Measurements from ENCODE around the gene RBBP4.
"Not testable (repeated sequence)": the region's sequence is repeated elsewhere in the genome, so short reads cannot be mapped to it uniquely, and the experiment has no call there.

RBBP4 gene

DNA sequence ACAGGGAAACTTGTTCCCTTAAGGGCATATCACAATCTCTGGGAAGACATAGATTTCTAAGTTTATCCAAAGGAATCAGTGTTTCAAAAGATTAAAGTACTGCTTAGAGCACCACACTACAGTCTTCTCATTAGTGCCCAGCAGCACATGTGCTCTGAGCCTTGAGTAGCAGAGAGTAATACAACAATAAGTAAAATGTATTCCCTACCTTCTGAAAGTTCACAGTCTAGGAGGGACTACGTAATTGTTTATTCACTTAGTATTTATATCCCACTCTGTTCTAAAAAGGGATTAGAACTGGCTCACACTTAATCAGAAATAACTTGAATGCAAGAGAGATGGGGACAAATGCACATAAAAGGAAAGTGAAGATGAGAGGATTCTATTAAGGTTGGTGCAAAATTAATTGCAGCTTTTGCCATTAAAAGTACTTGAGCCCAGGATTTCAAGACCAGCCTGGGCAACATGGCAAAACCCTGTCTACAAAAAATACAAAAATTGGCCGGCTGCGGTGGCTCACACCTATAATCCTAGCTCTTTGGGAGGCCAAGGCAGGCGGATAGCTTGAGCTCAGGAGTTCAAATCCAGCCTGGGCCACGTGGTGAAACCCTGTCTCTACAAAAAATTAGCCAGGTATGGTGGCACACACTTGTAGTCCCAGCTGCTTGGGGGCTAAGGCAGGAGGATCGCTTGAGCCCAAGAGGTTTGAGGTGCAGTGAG lies 42.6 kb downstream of the RBBP4 start:
- DNase-seq (ENCODE audit: low read depth, low spot score) = no peak

DNA sequence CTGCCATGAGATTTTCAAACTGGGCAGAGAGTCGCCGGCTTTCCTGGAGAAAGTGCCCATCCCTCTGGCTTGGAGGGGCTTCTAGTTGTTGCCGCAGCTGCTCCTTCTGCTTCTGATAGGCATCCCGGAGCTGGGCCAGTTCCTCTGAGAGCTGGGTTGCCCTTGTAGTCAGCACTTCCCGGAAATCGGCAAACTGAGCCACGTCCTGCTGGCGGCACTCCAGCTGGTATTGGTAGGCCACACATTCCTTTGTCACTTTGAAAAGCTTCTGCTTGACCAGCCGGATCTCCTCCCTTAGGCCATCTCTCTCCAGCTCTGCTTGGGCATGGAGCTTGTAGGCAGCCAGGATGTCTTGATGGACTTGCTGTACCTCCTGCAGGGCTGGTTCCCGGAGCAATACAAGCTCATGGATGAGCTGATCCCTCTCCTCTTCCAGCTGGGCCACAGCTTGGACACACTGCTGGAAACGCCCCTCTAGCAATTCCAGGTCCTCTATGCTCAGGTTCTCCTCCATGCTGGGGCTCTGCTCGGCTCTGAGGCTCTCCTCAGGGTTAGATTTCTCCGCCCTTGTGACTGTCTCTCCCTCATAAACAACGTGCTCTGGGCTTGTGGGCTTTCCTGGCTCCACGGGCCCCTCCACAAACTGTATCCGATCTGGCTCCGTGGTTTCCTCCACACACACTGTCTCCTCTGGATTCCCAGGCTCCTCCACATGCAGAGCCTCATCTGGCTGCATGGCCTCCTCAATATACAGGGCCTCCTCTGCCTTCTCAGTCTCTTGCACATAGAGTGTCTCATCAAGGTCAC lies 44.3 kb downstream of the RBBP4 start:
- DNase-seq (ENCODE audit: low read depth, low spot score) = peak; percentile 77

DNA sequence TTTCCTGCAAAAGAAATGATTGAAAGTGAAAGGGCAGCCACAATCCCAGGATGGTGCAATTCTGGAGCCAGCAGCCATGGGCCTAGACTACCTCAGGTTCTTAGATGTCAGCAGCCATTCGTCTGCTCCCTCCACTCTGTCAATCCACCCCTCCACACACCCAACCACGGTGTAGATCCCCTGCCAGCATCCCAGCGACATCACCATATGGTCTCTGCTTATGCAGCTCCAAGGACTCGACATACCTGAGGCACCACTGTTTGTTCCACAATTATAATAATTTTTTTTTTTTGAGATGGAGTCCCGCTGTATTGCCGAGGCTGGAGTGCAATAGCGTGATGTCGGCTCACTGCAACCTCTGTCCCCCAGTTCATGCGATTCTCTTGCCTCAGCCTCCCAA lies 45.0 kb downstream of the RBBP4 start:
- no peak for DNase-seq (ENCODE audit: low read depth, low spot score)

DNA sequence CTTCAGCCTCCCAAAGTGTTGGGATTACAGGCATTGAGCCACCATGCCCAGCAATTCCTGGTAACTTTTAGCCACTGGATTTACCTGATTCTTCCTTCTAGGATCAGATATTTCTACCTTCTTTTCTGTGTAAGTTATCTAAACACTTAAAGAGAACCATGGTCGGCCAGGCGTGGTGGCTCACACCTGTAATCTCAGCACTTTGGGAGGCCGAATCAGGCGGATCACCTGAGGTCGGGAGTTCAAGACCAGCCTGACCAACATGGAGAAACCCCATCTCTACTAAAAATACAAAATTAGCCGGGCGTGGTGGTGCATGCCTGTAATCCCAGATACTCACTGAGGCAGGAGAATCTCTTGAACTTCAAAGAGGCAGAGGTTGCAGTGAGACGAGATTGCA lies 46.0 kb downstream of the RBBP4 start:
- DNase-seq (ENCODE audit: low read depth, low spot score) = not testable (repeated sequence)

DNA sequence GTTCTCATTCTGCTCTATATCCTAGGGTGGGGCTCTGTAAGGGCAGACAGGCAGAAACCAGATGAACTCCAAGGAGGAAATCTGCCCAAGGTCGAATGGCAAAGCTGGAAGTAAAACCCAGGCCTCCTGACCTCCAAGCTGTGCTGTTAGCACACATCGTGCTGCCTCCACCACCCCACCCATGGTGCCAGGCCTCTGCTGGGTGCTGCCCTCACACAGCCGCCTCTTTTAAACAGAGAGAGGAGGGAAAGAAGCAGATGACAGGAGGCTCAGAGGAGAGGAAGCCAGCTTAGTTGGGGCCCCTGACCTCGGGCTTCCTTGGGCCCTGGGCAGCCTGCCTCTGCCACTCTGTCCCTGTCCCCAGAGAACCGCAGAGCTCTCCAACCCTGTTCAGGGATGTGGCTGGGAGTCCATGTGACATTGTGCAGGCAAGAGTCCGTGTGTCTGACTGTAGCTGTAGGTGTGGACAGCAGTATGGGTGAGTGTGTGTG lies 50.5 kb downstream of the RBBP4 start:
- peak; percentile 26 for DNase-seq (ENCODE audit: low read depth, low spot score)

DNA sequence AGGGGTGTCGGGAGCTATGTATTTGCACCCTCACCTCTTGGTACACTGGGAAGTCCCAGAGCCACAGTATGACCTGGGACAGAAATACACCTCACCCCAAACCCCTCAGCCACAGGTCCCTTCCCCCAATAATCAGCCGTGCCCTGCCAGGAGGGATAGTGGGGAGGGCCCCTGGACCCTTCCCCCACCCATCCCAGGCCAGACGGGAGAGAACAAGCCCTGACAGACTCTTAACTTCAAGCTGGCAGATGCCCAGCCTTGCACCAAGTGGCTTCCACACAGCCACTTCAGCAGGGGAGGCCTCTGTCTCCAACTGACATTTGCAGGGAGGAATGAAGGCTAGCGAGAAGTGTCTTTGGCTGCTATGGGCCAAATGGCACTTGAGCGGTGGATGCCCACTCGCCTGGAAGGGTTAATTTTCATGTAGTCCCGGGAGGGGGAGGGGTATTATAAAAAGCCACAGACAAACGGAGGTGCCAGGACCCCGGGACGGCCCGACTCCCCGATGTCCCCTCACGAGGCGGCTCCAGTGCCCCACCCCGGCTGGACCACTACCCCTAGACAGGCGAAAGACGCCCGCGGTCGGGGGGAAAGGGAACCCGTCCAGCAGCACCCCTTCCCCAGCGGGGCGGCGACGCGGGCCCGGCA lies 51.1 kb downstream of the RBBP4 start:
- DNase-seq (ENCODE audit: low read depth, low spot score) = peak; percentile 74

DNA sequence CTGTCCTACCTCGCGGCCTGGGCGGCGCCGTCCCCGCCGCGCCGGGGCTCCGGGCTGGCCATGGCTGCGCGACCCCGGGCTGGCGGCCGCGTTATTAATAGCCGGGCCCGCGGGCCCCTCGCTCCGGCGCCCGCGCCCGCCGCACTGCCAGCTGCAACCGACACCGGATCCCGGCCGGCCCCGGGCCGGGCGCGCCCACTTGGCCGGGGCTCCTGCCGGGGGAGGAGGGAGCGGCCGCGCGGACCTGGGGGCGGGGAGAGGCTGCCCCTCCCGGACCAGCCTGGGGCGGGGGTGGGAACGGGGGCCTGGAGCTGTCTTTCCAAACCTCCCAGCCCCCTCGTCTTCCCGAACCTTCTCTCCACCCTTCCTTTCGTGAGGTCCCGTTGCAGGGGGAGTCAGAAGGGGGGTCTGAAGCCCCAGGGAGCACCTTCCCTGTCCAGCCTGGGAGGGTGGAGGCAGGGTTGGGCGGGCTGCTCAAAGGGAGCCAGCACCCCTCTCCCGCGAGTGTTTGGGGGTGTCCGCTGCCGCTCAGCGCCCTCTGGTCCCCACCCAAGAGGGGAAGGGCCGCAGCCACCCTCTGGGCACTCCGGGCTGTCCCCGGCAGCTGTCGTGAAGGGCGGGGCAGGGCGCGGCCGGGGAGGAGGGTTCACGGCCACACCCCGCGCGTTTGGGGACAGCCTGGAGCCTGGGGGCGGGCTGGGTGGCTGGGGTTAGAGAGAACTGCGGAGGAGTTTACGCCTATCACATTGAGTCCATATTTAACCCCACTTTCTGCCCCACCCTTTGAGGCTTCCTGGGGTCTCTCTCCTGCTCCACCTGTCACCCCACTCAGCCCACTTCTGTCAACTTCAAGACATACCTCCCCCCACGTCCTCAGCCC lies 51.8 kb downstream of the RBBP4 start, which contains the start of gene SYNC:
Gene SYNC (minus strand): TSS at position 172 of the 880 bp plus-strand sequence. CDS start 110 bp downstream, at position 62.
- peak; percentile 93 for DNase-seq (ENCODE audit: low read depth, low spot score)

DNA sequence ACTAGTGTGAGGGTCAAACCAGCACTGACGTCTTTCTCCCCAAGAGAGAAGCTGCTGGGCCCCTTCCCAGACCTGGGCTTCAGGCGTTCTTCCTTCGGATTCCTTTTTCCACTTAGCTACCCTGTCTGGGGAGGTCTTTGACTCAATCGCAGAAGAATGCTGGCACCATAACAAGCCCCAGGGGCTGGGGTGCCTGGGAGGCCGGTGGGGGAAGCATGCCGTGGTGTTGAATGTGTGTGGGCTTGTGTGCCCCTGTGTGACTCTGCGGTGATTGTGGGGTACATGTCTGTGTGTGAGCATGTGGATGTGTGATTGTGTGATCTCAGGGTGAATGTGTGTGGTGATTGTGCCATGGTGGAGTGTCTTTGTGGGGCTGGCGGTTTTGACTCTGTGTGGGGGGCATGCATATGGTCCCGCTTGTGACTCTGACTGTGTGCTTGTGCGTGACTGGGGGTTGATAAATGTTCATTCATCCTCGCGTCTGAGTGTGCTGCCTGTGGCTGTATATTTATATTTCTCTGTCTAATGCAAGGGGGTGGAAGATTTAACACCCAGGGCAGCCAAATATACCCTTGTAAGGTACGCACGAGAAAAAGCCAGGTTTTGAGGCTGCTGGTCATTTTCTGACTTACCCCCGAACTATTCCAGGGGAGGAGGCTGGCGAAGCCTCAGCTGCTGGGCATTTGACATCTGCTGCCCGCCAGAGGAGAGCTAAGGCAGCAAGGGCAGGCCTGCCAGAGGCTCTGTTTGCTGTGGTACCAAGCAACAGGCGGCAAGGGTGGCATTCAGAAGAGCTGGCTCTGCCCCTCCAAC lies 52.7 kb downstream of the RBBP4 start:
- DNase-seq (ENCODE audit: low read depth, low spot score) = peak; percentile 99

DNA sequence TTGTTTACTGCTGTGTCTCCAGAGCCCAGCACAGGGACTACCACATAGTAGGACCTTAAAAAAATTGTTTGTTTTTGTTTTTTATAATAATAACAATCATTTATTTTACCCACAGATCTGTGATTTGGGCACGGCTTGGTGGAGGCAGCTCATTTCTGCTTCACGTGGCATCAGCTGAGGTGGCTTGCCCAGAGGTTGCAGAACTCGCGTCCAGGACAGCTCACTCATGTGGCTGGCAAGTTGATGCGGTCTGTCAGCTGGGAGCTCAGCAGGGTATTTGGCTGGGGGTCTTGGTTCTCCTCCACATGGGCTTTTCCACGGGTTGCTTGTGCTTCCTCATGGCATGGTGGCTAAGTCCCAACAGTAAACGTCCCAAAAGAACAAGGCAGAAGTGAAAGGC lies 54.5 kb downstream of the RBBP4 start:
- no peak for DNase-seq (ENCODE audit: low read depth, low spot score)

DNA sequence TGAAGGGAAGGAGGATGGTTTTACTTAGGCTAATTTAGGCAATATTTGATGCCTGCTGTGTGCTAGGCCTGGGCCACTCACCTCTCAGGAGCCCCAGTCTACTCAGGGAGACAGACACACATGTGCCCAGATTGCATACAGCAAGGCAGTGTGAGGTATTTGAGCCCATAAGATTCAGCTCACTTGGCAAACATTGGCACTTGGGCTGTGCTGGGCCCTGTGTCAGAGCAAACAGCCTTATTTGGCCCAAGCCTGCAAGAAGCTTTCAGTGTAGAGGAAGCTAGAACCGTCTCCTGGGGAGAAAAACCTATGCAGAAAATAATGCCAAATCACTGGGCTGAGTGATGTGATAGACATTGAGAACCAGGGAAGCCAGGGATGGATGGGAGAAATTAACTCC lies 55.5 kb downstream of the RBBP4 start:
- DNase-seq (ENCODE audit: low read depth, low spot score) = peak; percentile 41

DNA sequence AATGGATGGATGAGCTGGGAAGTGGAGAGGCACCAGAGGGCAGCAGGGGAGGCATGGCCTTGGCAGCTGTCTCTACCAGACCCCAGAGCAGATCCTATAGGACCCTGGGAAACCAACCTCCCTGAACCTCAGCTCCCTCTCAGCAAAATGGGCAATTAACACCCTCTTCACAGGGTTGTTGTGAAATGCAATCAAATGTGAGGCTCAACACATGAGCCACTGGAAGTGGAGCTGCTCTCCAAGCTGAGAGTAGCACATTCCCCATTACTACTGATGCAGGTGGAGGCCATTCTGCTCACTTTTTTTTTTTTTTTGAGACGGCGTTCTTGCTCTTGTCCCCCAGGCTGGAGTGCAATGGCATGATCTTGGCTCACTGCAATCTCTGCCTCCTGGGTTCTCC lies 58.1 kb downstream of the RBBP4 start:
- DNase-seq (ENCODE audit: low read depth, low spot score) = no peak

DNA sequence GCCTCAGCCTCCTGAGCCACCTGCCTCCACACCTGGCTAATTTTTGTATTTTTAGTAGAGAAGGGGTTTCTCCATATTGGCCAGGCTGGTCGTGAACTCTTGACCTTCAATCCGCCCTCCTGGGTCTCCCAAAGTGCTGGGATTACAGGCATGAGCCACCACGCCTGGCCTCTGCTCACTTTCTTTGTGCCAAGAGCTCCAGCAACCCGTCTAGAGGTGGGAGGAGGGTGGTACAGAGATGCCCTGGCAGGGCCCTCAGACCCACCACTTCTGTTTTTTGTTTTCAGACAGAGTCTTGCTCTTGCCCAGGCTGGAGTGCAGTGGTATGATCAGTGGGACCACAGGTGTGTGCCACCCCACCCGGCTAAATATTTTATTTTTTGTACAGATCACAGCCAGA lies 58.5 kb downstream of the RBBP4 start:
- DNase-seq (ENCODE audit: low read depth, low spot score) = no peak

DNA sequence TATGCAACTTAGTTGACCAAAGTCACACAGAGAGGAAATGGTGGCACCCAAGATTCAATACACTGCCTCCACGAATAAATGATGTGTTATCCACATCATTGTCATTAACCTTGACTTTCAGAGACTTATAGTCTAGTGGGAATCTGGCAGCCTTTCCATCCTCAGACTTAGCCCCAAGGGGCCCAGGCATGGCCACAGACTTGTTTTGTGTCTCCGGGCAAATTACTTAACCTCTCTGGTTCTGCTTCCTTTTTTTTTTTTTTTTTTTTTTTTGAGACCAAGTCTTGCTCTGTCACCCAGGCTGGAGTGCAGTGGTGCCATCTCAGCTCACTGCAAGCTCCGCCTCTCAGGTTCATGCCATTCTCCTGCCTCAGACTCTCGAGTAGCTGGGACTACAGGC lies 60.2 kb downstream of the RBBP4 start:
- DNase-seq (ENCODE audit: low read depth, low spot score) = not testable (repeated sequence)

DNA sequence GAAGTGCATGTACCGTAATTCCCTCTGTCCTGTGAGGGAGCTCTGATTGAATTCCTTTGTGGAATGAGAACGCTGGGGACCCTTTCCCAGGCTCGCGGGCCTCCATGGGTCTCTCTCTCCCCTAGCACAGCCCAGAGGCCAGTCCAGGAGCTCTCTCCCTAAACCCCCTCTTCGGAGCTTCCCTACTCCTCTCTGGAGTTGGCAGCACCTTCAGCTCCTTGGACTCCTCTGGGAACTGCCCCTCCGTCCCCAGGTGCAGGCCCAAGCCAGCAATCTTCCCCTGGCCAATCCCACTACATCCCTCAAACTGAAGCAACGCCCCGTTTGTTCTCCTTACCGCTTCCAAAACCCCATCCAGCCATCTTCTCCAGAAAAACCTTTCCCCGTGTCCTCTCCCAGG lies 62.1 kb downstream of the RBBP4 start:
- DNase-seq (ENCODE audit: low read depth, low spot score) = no peak

DNA sequence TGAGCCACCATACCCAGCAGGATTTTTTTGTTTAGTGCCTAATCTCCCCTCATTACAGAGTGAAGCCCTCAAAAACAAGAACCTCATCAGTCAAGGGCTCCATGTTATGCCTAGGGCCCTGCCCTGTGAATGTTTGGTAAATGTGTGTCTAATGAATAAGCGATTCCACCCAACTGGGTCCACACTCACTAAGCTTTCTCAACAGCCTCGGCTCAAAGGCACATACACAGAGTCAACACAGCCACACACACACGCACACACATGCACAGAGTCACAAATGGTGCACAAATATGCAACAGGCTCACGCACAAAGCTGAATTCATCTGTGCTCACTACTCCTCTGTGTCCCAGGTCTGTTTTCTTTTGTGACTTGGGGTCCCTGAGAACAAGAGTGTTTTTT lies 63.3 kb downstream of the RBBP4 start:
- DNase-seq (ENCODE audit: low read depth, low spot score) = no peak

DNA sequence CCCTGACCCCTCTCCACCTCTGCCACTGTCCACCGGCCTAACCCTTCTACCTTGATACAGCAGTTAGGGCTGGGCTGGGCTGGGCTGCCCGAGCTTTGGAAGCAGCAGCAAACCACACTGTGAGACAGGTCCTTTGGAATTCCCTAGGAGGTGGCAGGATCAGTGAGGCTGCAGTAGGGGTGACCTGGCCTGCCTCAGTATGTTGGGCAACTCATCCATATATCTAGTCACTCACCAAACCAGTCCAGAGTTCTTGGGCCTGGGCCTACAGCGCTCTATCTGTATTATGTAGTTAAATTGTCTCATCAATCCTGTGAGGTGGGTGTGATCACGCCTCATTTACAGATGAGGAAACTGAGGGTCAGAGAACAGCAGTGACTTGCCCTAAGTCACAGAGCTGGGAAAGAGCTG lies 64.9 kb downstream of the RBBP4 start:
- no peak for DNase-seq (ENCODE audit: low read depth, low spot score)

DNA sequence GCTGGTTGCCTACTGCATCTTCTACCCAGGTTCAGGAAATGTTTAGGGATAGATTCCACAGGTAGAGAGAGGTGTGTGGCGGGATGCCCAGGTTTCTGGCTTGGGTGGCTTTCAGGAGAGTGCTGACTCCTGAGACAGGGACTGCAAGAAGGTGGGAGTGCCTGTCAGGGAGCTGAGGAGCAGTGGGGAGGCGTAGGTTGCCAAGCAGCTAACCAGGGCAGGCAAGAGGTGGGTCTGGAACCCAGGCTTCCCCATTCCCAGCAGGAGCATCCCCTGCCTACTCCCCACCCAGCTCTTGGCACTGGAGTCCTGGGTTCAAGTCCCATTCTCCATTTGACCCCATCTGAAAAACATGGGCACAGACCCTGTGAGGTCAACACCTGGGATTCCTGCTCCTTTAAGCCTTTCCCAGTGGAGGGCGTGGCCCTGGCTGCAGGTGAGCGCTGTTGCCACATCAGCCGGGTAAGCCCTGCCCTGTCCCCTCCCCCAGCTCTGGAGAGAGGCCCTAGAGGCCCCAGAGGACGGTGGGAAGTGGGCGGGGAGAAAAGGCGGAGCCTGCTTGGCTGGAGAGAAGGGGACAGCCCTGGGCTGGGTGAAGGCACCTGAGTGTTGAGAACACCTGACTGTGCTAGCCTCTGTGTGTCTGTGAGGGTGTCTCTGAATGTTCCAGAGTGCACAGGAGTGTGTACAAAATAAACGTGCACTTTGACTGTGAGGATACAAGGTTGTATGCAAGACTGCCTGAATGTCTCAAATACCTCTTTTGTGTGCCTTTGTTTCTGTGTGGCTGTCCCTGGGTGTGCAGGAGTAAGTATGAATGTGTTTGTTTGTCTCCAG lies 65.5 kb downstream of the RBBP4 start:
- peak; percentile 71 for DNase-seq (ENCODE audit: low read depth, low spot score)

DNA sequence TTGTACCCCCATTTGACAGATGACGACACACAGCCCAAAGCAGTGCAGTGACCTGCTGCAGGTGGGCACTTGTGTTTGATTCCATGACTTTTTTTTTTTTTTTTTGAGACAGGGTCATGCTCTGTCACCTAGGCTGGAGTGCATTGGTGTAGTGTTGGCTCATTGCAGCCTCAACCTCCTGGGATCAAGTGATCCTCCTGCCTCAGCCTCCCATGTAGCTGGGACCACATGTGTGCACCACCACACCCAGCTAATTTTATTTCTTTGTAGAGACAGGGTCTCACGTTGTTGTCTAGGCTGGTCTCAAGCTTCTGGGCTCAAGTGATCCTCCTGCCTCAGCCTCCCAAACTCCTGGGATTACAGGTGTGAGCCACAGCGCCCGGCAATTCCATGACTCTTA lies 66.5 kb downstream of the RBBP4 start:
- no peak for DNase-seq (ENCODE audit: low read depth, low spot score)

DNA sequence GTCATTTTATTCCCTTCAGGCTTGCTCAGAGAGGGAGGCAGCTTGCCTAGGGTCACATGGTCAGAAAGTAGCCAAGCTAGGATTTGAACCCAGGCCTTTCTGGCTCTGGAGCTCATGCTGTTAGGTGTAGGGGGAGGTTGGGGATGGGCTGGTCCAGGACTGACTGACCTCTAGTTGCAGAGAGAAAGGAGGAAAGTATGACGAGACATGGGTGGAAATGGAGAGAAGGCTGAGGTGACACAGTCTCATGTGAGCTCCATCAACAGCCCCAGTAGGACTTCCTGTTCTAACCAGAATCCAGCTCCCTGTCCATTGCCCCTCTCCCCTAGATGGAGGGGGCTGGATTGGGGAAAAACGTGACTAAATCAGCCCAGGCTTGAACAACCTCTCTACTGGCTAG lies 67.0 kb downstream of the RBBP4 start:
- no peak for DNase-seq (ENCODE audit: low read depth, low spot score)

DNA sequence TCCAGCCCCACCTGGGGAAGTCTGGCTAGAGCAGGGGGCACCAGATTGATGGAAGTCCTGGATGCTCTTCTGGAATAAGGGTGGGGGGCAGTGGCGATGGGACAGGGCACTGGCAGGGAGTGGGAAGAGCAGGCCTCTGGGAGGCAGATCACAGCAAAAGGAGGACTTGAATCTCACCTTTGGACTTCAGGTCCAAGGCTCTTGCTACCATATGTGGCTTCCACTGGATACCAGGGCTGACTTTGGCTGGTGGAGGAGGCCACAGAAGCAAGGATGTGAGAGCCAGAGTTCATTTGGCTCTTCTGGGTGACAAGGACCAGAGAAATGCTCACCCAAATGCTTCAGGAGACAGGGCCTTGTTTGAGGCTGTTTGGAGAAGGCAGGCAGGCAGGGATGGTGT lies 67.5 kb downstream of the RBBP4 start:
- DNase-seq (ENCODE audit: low read depth, low spot score) = no peak

All from astrocyte of the hippocampus (primary cell).